SK-N-SH treated with all-trans-retinoic acid at 6 μM for 48 hours (cell line): ENCODE measurements around the gene TRIM68.

Source experiments
- ARNTL ChIP-seq: fragments of 450-650 bp; formaldehyde crosslinking; IDR thresholded peaks from 2 replicates; pipeline ENCODE4 v1.5.0; 2020; ENCODE audit warnings: low read depth, mild to moderate bottlenecking, moderate library complexity, borderline replicate concordance
- BACH2 ChIP-seq: fragments of 250-450 bp; sonication (Bioruptor Pico); IDR thresholded peaks from 2 replicates; pipeline ENCODE4 v1.9.0; 2021; ENCODE audit warnings: mild to moderate bottlenecking, borderline replicate concordance
- CREB5 ChIP-seq: fragments of 250-450 bp; sonication (Bioruptor Pico); IDR thresholded peaks from 2 replicates; pipeline ENCODE4 v1.5.1; 2020; ENCODE audit warnings: low read depth, mild to moderate bottlenecking, moderate library complexity
- CSRNP3 ChIP-seq: fragments of 250-450 bp; sonication (Bioruptor Pico); IDR thresholded peaks from 2 replicates; pipeline ENCODE4 v1.5.1; 2021; ENCODE audit warnings: mild to moderate bottlenecking, moderate library complexity
- ISL1 ChIP-seq: fragments of 250-450 bp; sonication (Bioruptor Pico); IDR thresholded peaks from 2 replicates; pipeline ENCODE4 v2.1.2; 2022; ENCODE audit warnings: mild to moderate bottlenecking, moderate library complexity
- OSR1 ChIP-seq: fragments of 250-450 bp; sonication (Bioruptor Pico); IDR thresholded peaks from 2 replicates; pipeline ENCODE4 v1.8.0; 2022; ENCODE audit warnings: moderate library complexity, mild to moderate bottlenecking, inconsistent platforms
- POU6F1 ChIP-seq: fragments of 250-450 bp; sonication (Bioruptor Pico); IDR thresholded peaks from 2 replicates; pipeline ENCODE4 v1.8.0; 2021; ENCODE audit warnings: low read depth, mild to moderate bottlenecking, moderate library complexity, borderline replicate concordance
- RARB ChIP-seq: fragments of 250-450 bp; sonication (Bioruptor Pico); IDR thresholded peaks from 2 replicates; pipeline ENCODE4 v1.8.0; 2021; ENCODE audit warnings: mild to moderate bottlenecking, moderate library complexity
- SNAI2 ChIP-seq: fragments of 250-450 bp; sonication (Bioruptor Pico); IDR thresholded peaks from 2 replicates; pipeline ENCODE4 v1.5.0; 2020; ENCODE audit warnings: mild to moderate bottlenecking, moderate library complexity
- TOX ChIP-seq: fragments of 250-450 bp; sonication (Bioruptor Pico); IDR thresholded peaks from 2 replicates; pipeline ENCODE4 v1.8.0; 2021; ENCODE audit warnings: mild to moderate bottlenecking, moderate library complexity, borderline replicate concordance
- TSHZ2 ChIP-seq: fragments of 250-450 bp; sonication (Bioruptor Pico); IDR thresholded peaks from 2 replicates; pipeline ENCODE4 v1.5.0; 2020; ENCODE audit warnings: mild to moderate bottlenecking, moderate library complexity
- ZFP3 ChIP-seq: fragments of 250-450 bp; sonication (Bioruptor Pico); IDR thresholded peaks from 2 replicates; pipeline ENCODE4 v1.5.0; 2020; ENCODE audit warnings: mild to moderate bottlenecking, moderate library complexity
- ZNF70 ChIP-seq: fragments of 450-650 bp; formaldehyde crosslinking; IDR thresholded peaks from 2 replicates; pipeline ENCODE4 v1.5.0; 2020; ENCODE audit warnings: mild to moderate bottlenecking, moderate library complexity

- TF ChIP-seq CREB5 (no peak), OSR1 (CRISPR knock-in tag) (no peak), RARB (CRISPR knock-in tag) (no peak), ZNF70 (CRISPR knock-in tag) (no peak), ISL1 (CRISPR knock-in tag) (no peak), ARNTL (CRISPR knock-in tag) (no peak), TSHZ2 (CRISPR knock-in tag) (no peak), SNAI2 (no peak), POU6F1 (CRISPR knock-in tag) (no peak), ZFP3 (no peak), TOX (CRISPR knock-in tag) (no peak), BACH2 (CRISPR knock-in tag) (no peak), CSRNP3 (no peak)
Measured at GRCh38 chr11:4569075-4569474, 39.0 kb downstream of the TRIM68 start.
